Epithelial cell of esophagus (primary cell): Measurements from ENCODE around the gene HERC6.
"Not testable (repeated sequence)": the region's sequence is repeated elsewhere in the genome, so short reads cannot be mapped to it uniquely, and the experiment has no call there.

Experiments used
- DNase-seq: peaks from one replicate; pipeline ENCODE4 v3.0.0; 2010; ENCODE audit warnings: low read depth
- H3K4me3 ChIP-seq: 2 replicates; pipeline ENCODE4 v1.5.1; 2011; ENCODE audit warnings: mild to moderate bottlenecking, low read length, control low read depth
- TF ChIP-seq, protein P1 (sequence below): IDR thresholded peaks from 2 replicates; pipeline ENCODE4 v1.5.1; 2011; ENCODE audit warnings: low read depth, mild to moderate bottlenecking, low read length, control low read depth, inconsistent platforms; ENCODE audit not compliant: insufficient read depth; ENCODE audit errors: missing control alignments

Gene HERC6

DNA sequence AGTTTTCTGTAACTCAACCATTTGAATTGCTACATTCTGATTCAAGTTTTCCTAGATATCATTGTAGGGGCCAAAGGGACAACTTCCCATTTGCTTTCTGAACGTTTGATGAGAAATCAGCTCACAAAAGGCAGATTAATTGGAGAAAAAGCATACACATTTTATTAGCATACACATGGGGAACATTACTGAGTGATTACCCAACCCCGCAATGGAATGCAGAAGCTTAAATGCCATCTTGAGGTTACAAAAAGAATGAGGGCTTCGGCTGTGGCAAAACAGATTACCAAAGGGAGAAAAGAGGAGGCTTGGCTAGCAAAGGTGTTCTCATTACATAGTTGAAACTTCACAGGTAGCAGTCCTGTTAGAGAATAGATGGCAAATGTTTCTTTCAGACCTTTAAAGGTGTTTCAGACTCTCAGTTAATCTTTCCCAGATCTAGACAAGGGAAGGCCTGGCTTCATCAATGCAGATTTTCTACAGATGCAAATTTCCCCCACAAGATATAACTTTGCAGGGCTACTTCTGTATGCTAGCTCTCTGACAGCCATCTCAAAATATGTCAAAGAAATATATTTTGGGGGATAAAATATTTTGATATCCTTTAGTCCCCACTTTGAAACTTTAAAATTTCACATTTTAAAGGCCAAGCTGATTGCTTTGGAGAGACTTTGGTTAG is 26.5 kb upstream of the HERC6 start:
- H3K4me3 ChIP-seq, result no peak overlapping the region
- DNase-seq, result peak; percentile 56
- TF ChIP-seq, protein P1, sequence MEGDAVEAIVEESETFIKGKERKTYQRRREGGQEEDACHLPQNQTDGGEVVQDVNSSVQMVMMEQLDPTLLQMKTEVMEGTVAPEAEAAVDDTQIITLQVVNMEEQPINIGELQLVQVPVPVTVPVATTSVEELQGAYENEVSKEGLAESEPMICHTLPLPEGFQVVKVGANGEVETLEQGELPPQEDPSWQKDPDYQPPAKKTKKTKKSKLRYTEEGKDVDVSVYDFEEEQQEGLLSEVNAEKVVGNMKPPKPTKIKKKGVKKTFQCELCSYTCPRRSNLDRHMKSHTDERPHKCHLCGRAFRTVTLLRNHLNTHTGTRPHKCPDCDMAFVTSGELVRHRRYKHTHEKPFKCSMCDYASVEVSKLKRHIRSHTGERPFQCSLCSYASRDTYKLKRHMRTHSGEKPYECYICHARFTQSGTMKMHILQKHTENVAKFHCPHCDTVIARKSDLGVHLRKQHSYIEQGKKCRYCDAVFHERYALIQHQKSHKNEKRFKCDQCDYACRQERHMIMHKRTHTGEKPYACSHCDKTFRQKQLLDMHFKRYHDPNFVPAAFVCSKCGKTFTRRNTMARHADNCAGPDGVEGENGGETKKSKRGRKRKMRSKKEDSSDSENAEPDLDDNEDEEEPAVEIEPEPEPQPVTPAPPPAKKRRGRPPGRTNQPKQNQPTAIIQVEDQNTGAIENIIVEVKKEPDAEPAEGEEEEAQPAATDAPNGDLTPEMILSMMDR, result no peak

DNA sequence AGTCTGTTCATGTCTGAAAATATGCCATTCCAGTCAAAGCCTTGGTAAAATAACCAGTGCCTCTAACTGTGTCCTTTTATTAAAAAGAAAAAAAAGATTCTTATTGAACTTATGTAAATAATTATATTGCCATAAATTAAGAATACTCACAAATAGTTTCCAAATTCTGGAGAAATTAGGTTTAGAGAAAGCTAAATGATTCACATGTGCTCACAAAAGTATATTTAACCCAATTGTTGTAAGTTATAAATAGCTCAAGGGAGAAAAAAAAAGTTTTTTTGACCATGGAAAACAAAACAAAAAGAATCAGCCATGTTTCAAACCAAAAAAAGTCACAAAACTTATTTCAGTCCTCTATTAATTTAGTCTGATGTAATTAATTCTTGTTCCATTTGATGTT is 25.3 kb upstream of the HERC6 start:
- H3K4me3 ChIP-seq, result no peak overlapping the region
- DNase-seq, result no peak
- TF ChIP-seq, protein P1, result no peak

DNA sequence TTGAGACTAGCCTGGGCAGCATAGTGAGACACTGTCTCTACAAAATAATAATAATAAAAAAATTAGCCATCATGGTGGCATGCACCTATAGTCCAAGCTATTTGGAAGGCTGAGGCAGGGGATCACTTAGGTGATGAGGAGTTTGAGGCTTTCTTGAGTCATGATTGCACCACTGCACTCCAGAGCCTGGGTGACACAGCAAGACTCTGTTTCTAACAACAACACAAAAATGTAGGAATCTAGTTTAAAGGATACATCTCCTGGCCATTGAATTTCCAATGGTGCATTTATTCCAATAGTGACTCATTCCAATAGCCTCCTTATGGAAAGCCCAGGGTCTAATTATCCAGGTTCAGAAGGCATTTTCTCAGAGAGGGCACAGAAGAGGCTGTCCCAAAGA is 21.9 kb upstream of the HERC6 start:
- TF ChIP-seq, protein P1, result no peak
- H3K4me3 ChIP-seq, result no peak overlapping the region
- peak; percentile 9 for DNase-seq

DNA sequence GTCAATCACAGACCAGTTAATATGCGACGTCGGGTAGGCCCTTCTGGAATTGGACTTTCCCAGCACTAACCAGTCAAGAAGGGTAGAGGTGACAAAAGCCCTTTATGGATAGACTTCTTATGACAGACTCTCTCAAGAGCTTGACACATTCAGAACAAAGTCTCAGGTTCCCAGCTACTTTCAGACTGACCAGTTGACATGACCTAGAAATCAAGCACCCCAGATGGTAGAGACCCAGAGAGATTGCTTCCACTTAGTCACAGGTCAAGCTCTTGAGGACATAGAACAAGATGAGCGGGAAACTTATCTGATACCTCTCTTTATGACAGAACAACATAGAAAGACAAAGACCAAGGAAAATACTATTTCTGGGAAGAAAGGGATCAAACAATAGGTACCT is 21.4 kb upstream of the HERC6 start:
- H3K4me3 ChIP-seq, result no peak overlapping the region
- DNase-seq, result no peak
- TF ChIP-seq, protein P1, result no peak

DNA sequence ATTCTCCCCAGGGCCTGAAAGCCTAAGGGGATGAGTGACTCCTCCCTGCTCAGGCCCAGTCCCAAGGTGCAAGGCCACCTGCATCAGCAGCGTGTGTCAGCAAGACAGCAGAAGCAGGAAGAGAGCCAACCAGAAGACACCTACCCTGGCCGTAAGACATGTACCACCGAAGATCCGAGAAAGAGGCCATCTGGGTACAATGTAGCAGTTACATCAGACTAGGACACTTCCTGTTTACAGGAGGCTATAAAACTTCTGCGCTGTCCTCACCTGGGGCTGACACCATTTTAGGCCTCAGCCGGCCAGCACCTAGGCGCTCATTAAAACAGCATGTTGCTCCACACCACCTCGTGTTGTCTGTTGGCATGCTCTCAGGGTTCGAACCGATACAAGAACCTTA is 19.1 kb upstream of the HERC6 start:
- no peak for DNase-seq
- TF ChIP-seq, protein P1, result no peak
- no peak overlapping the region for H3K4me3 ChIP-seq

DNA sequence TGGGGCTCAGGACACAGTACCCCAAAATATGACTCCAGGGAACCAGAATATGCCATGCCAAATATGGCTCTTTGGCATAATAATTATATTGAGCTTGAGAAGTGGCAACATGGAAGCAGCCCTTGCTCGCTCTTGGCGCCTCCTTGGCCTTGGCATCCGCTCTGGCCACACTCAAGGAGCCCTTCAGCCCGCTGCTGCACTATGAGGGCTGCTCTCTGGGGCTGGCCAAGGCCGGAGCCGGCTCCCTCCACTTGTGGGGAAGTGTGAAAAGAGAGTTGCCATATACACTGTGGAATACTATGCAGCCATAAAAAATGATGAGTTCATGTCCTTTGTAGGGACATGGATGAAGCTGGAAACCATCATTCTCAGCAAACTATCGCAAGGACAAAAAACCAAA is 18.4 kb upstream of the HERC6 start:
- TF ChIP-seq, protein P1, result no peak
- DNase-seq, result no peak
- no peak overlapping the region for H3K4me3 ChIP-seq

DNA sequence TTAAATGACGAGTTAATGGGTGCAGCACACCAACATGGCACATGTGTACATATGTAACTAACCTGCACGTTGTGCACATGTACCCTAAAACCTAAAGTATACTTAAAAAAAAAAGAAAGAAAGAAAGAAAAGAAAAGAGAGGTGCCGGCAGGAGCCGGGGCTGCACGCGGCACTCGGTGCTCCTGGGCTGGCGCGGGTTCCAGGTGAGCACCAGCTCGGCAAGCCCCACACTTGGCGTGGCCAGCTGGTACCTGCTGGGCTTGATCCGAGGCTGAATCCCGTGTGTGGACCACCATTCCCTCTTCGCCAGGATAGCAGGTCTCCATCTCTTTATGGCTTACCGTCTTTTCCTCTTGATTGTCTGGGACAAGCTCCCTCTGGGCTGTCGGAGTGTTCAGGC is 17.9 kb upstream of the HERC6 start:
- no peak overlapping the region for H3K4me3 ChIP-seq
- TF ChIP-seq, protein P1, result no peak
- DNase-seq, result no peak

DNA sequence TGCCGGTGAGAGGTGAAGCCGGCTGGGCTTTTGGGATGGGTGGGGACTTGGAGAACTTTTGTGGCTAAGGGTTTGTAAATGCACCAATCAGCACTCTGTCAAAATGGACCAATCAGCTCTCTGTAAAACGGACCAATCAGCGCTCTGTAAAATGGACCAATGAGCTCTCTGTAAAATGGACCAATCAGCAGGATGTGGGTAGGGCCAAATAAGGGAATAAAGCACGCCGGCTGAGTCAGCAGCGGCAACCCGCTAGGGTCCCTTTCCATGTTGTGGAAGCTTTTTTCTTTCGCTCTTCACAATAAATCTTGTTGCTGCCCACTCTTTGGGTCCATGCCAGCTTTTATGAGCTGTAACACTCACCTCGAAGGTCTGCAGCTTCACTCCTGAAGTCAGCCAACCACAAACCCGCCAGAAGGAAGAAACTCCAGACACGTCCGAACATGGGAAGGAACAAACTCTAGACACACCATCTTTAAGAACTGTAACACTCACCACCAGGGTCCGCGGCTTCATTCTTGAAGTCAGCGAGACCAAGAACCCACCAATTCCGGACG is 17.4 kb upstream of the HERC6 start:
- not testable (repeated sequence) for H3K4me3 ChIP-seq
- peak; percentile 27 for DNase-seq
